ENCODE data around the gene SEMA5A.
"Not testable (repeated sequence)": the region's sequence is repeated elsewhere in the genome, so short reads cannot be mapped to it uniquely, and the experiment has no call there.

SEMA5A gene

GRCh38 chr5:9354336-9355081 is 191.4 kb downstream of the SEMA5A start:
- DNase-seq (ENCODE audit: low spot score) = no peak

GRCh38 chr5:9353048-9353447 is 192.8 kb downstream of the SEMA5A start:
- not testable (repeated sequence) for DNase-seq (ENCODE audit: low spot score)

GRCh38 chr5:9351546-9351945 is 194.3 kb downstream of the SEMA5A start:
- no peak for DNase-seq (ENCODE audit: low spot score)

- DNase-seq (ENCODE audit: low spot score) = no peak
These were observed 195.5 kb downstream of the SEMA5A start for GRCh38 chr5:9350301-9350797.

- DNase-seq (ENCODE audit: low spot score) = no peak
These were observed 197.4 kb downstream of the SEMA5A start for GRCh38 chr5:9348401-9348996.

- DNase-seq (ENCODE audit: low spot score) = no peak
These were observed 198.2 kb downstream of the SEMA5A start for GRCh38 chr5:9347541-9348295.

GRCh38 chr5:9347032-9347431 is 198.8 kb downstream of the SEMA5A start:
- no peak for DNase-seq (ENCODE audit: low spot score)

- DNase-seq (ENCODE audit: low spot score) = no peak
These were observed 201.1 kb downstream of the SEMA5A start for GRCh38 chr5:9344751-9345240.

- DNase-seq (ENCODE audit: low spot score) = no peak
These were observed 202.6 kb downstream of the SEMA5A start for GRCh38 chr5:9343146-9343850.

GRCh38 chr5:9342161-9342787 is 203.6 kb downstream of the SEMA5A start:
- DNase-seq (ENCODE audit: low spot score) = no peak

- no peak for DNase-seq (ENCODE audit: low spot score)
These were observed 205.8 kb downstream of the SEMA5A start for GRCh38 chr5:9340085-9340484.

GRCh38 chr5:9339206-9339818 is 206.6 kb downstream of the SEMA5A start:
- DNase-seq (ENCODE audit: low spot score) = no peak

GRCh38 chr5:9338796-9339195 is 207.1 kb downstream of the SEMA5A start:
- no peak for DNase-seq (ENCODE audit: low spot score)

- DNase-seq (ENCODE audit: low spot score) = no peak
These were observed 207.8 kb downstream of the SEMA5A start for GRCh38 chr5:9337928-9338595.

GRCh38 chr5:9335754-9336495 is 209.9 kb downstream of the SEMA5A start:
- DNase-seq (ENCODE audit: low spot score) = no peak

- DNase-seq (ENCODE audit: low spot score) = no peak
These were observed 210.6 kb downstream of the SEMA5A start for GRCh38 chr5:9335269-9335668.

- no peak for DNase-seq (ENCODE audit: low spot score)
These were observed 213.8 kb downstream of the SEMA5A start for GRCh38 chr5:9332026-9332425.

GRCh38 chr5:9331372-9331771 is 214.5 kb downstream of the SEMA5A start:
- DNase-seq (ENCODE audit: low spot score) = no peak

GRCh38 chr5:9329125-9329524 is 216.8 kb downstream of the SEMA5A start:
- DNase-seq (ENCODE audit: low spot score) = no peak

GRCh38 chr5:9325549-9325948 is 220.3 kb downstream of the SEMA5A start:
- no peak for DNase-seq (ENCODE audit: low spot score)
